Measurements from ENCODE around the gene ARHGEF4.

The ARHGEF4 gene

DNA sequence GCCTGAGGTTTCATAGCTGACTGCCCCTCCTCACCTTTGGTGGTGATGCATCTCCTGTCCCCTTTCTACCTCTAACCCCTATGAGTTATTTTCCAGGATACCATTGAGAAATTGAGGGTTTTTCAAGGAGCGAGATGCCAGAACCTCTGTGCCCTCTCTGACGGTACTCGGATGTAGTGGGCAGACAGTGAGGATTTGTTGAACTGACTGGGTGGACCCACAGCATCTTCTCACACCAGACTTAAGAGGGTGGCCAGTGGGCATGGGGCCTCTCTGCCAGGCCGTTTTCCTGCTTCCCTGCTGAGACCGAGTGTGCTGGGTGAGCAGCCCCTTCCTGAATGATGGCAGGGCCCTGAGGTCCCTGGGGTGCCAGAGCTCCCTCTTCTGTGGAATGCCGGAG lies 46.3 kb downstream of the ARHGEF4 start:
- Histone ChIP-seq H3K23ac (ENCODE audit: low read length) (no peak overlapping the region), H3K18ac (ENCODE audit: low read length) (no peak overlapping the region), H2AK5ac (ENCODE audit: low read length) (no peak overlapping the region), H4K12ac (ENCODE audit: low read depth, low read length) (no peak overlapping the region), H2BK12ac (ENCODE audit: low read length) (no peak overlapping the region), H2AFZ (ENCODE audit: insufficient read depth, low read length, poor library complexity) (no peak overlapping the region), H3K27me3 (ENCODE audit: insufficient read depth, low read length) (no peaks in the 10 kb centered on the region), H4K91ac (ENCODE audit: low read depth, low read length) (no peak overlapping the region), H3K4me1 (ENCODE audit: control insufficient read depth in 1 of 2, insufficient read depth in 2 of 2, low read length in 2 of 2) (peaks cover 8 to 13% of the 10 kb centered on the region in 2 experiments), H3K4me2 (ENCODE audit: low read length) (no peak overlapping the region), H3K9me3 (ENCODE audit: insufficient read depth, low read depth, low read length) (peaks cover 6% of the 10 kb centered on the region), H3K9ac (ENCODE audit: low read length) (no peak overlapping the region), H3K14ac (ENCODE audit: low read length) (no peak overlapping the region), H2BK5ac (ENCODE audit: low read depth, low read length, poor library complexity) (no peak overlapping the region), H3K79me1 (ENCODE audit: low read length) (no peaks in the 10 kb centered on the region), H3K79me2 (ENCODE audit: control insufficient read depth, insufficient read depth, low read length, poor library complexity) (no peaks in the 10 kb centered on the region), H2BK120ac (ENCODE audit: insufficient read depth, low read length, poor library complexity) (no peak overlapping the region), H3K36me3 (ENCODE audit: control insufficient read depth in 1 of 2, insufficient read depth in 2 of 2, low read length in 2 of 2) (no peaks in the 10 kb centered on the region), H4K8ac (ENCODE audit: low read depth, low read length) (no peak overlapping the region), H3K27ac (ENCODE audit: low read depth, low read length) (no peak overlapping the region), H3K4ac (ENCODE audit: low read depth, low read length) (no peak overlapping the region), H3K4me3 (ENCODE audit: low read depth, low read length) (no peak overlapping the region)
- no CpG with 5 or more reads among the region's 6 CpGs for WGBS (ENCODE audit: extremely low coverage, insufficient coverage, insufficient read length)
- DNase-seq = no peak

DNA sequence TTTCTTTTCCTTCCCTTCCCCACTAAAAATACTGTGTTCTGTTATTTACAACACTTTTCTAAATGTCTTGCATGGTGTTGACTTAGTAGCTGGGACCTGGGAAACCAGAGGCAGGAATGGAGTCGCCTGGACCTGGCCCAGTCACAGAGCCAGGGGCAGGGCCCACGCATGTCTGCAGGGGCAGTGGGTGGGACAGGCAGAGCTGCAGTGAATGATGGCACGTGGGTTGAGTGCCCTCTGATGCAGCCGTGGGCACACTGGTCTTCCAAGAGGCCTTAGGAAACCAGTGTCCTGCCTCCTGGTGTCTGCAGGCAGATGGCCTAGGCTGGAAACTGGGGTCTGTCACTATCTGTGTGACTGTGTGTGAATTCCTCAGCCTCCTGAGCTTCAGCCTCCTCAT lies 46.8 kb downstream of the ARHGEF4 start:
- no peaks in the 10 kb centered on the region for H3K36me3 ChIP-seq (ENCODE audit: control insufficient read depth in 1 of 2, insufficient read depth in 2 of 2, low read length in 2 of 2)
- peaks cover 4% of the 10 kb centered on the region for H3K9me3 ChIP-seq (ENCODE audit: insufficient read depth, low read depth, low read length)
- H3K27ac ChIP-seq (ENCODE audit: low read depth, low read length) = no peak overlapping the region
- H3K79me1 ChIP-seq (ENCODE audit: low read length) = no peaks in the 10 kb centered on the region
- H4K8ac ChIP-seq (ENCODE audit: low read depth, low read length) = no peak overlapping the region
- WGBS (ENCODE audit: extremely low coverage, insufficient coverage, insufficient read length) = no CpG with 5 or more reads among the region's 4 CpGs
- no peak for DNase-seq
- peaks cover 8 to 13% of the 10 kb centered on the region in 2 experiments for H3K4me1 ChIP-seq (ENCODE audit: control insufficient read depth in 1 of 2, insufficient read depth in 2 of 2, low read length in 2 of 2)
- no peak overlapping the region for H3K4ac ChIP-seq (ENCODE audit: low read depth, low read length)
- no peak overlapping the region for H3K23ac ChIP-seq (ENCODE audit: low read length)
- H3K18ac ChIP-seq (ENCODE audit: low read length) = no peak overlapping the region
- no peaks in the 10 kb centered on the region for H3K79me2 ChIP-seq (ENCODE audit: control insufficient read depth, insufficient read depth, low read length, poor library complexity)
- H3K14ac ChIP-seq (ENCODE audit: low read length) = peak overlapping the region; percentile 17
- no peak overlapping the region for H3K4me2 ChIP-seq (ENCODE audit: low read length)
- H3K4me3 ChIP-seq (ENCODE audit: low read depth, low read length) = no peak overlapping the region
- no peak overlapping the region for H4K12ac ChIP-seq (ENCODE audit: low read depth, low read length)
- no peak overlapping the region for H2AFZ ChIP-seq (ENCODE audit: insufficient read depth, low read length, poor library complexity)
- H2AK5ac ChIP-seq (ENCODE audit: low read length) = no peak overlapping the region
- no peak overlapping the region for H2BK5ac ChIP-seq (ENCODE audit: low read depth, low read length, poor library complexity)
- no peaks in the 10 kb centered on the region for H3K27me3 ChIP-seq (ENCODE audit: insufficient read depth, low read length)
- H3K9ac ChIP-seq (ENCODE audit: low read length) = no peak overlapping the region
- H4K91ac ChIP-seq (ENCODE audit: low read depth, low read length) = peak overlapping the region; percentile 19
- no peak overlapping the region for H2BK12ac ChIP-seq (ENCODE audit: low read length)
- no peak overlapping the region for H2BK120ac ChIP-seq (ENCODE audit: insufficient read depth, low read length, poor library complexity)

DNA sequence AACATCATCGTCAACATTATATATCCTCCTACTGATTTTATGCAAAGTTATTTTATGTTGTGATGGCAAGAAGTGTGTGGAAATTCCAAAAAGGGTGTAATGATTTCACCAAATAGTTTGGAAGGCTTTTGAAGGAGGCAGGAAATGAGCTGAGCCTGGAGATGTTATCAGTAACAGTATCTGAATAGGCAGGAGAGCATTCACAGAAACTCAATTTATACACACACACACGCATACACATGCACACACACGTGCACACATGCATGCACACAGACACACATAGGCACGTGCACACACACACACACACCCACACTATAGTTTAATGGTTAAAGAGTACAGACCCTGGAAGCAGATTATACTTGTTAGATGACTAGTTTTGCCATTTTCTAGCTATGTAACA lies 47.3 kb downstream of the ARHGEF4 start:
- Histone ChIP-seq H2BK5ac (ENCODE audit: low read depth, low read length, poor library complexity) (no peak overlapping the region), H4K12ac (ENCODE audit: low read depth, low read length) (no peak overlapping the region), H3K27ac (ENCODE audit: low read depth, low read length) (no peak overlapping the region), H2BK120ac (ENCODE audit: insufficient read depth, low read length, poor library complexity) (no peak overlapping the region), H3K9me3 (ENCODE audit: insufficient read depth, low read depth, low read length) (peaks cover 2% of the 10 kb centered on the region), H4K91ac (ENCODE audit: low read depth, low read length) (no peak overlapping the region), H2BK12ac (ENCODE audit: low read length) (no peak overlapping the region), H3K18ac (ENCODE audit: low read length) (no peak overlapping the region), H3K27me3 (ENCODE audit: insufficient read depth, low read length) (no peaks in the 10 kb centered on the region), H3K14ac (ENCODE audit: low read length) (no peak overlapping the region), H3K4me2 (ENCODE audit: low read length) (no peak overlapping the region), H3K4ac (ENCODE audit: low read depth, low read length) (no peak overlapping the region), H3K9ac (ENCODE audit: low read length) (no peak overlapping the region), H3K4me3 (ENCODE audit: low read depth, low read length) (no peak overlapping the region), H4K8ac (ENCODE audit: low read depth, low read length) (no peak overlapping the region), H3K79me1 (ENCODE audit: low read length) (no peaks in the 10 kb centered on the region), H3K79me2 (ENCODE audit: control insufficient read depth, insufficient read depth, low read length, poor library complexity) (no peaks in the 10 kb centered on the region), H3K36me3 (ENCODE audit: control insufficient read depth in 1 of 2, insufficient read depth in 2 of 2, low read length in 2 of 2) (no peaks in the 10 kb centered on the region), H3K23ac (ENCODE audit: low read length) (no peak overlapping the region), H2AFZ (ENCODE audit: insufficient read depth, low read length, poor library complexity) (no peak overlapping the region), H3K4me1 (ENCODE audit: control insufficient read depth in 1 of 2, insufficient read depth in 2 of 2, low read length in 2 of 2) (peaks cover 8 to 13% of the 10 kb centered on the region in 2 experiments), H2AK5ac (ENCODE audit: low read length) (no peak overlapping the region)
- DNase-seq = no peak
- WGBS (ENCODE audit: extremely low coverage, insufficient coverage, insufficient read length) = no CpG with 5 or more reads among the region's 4 CpGs

DNA sequence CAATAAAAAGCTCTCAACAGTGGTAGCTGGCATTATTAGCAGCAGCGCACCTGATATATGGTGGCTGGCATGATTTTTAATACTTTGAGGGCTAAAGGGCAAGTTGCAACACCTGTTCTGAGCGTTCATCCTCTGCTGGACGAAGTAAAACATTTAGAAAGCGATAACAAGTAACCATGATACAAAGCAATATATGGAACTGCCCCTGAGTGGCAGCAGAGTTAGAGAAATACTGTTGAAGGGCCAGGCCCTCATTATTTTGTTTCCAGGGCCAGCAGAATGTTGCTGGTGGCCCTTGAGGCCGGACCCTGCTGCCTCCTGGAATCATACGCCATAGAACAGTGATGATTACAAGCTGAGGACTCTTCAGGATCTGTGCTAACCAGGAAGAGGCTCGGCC lies 47.8 kb downstream of the ARHGEF4 start:
- Histone ChIP-seq H4K8ac (ENCODE audit: low read depth, low read length) (no peak overlapping the region), H3K27ac (ENCODE audit: low read depth, low read length) (no peak overlapping the region), H3K79me1 (ENCODE audit: low read length) (no peaks in the 10 kb centered on the region), H2BK5ac (ENCODE audit: low read depth, low read length, poor library complexity) (no peak overlapping the region), H3K36me3 (ENCODE audit: control insufficient read depth in 1 of 2, insufficient read depth in 2 of 2, low read length in 2 of 2) (no peaks in the 10 kb centered on the region), H3K18ac (ENCODE audit: low read length) (no peak overlapping the region), H4K12ac (ENCODE audit: low read depth, low read length) (no peak overlapping the region), H4K91ac (ENCODE audit: low read depth, low read length) (no peak overlapping the region), H2BK12ac (ENCODE audit: low read length) (no peak overlapping the region), H3K79me2 (ENCODE audit: control insufficient read depth, insufficient read depth, low read length, poor library complexity) (no peaks in the 10 kb centered on the region), H3K9ac (ENCODE audit: low read length) (no peak overlapping the region), H3K23ac (ENCODE audit: low read length) (no peak overlapping the region), H3K4me2 (ENCODE audit: low read length) (no peak overlapping the region), H2BK120ac (ENCODE audit: insufficient read depth, low read length, poor library complexity) (no peak overlapping the region), H3K14ac (ENCODE audit: low read length) (no peak overlapping the region), H2AFZ (ENCODE audit: insufficient read depth, low read length, poor library complexity) (no peak overlapping the region), H2AK5ac (ENCODE audit: low read length) (no peak overlapping the region), H3K9me3 (ENCODE audit: insufficient read depth, low read depth, low read length) (peaks cover 2% of the 10 kb centered on the region), H3K4ac (ENCODE audit: low read depth, low read length) (no peak overlapping the region), H3K4me1 (ENCODE audit: control insufficient read depth in 1 of 2, insufficient read depth in 2 of 2, low read length in 2 of 2) (peaks cover 8 to 13% of the 10 kb centered on the region in 2 experiments), H3K27me3 (ENCODE audit: insufficient read depth, low read length) (no peaks in the 10 kb centered on the region), H3K4me3 (ENCODE audit: low read depth, low read length) (no peak overlapping the region)
- WGBS (ENCODE audit: extremely low coverage, insufficient coverage, insufficient read length) = no CpG with 5 or more reads among the region's 7 CpGs
- DNase-seq = no peak
